ENCODE data around the gene RNLS. TPM values are rescaled to one million over a fixed set of nuclear protein-coding genes. Genes with fewer than 3 reads are reported as not detected.

RNLS gene
- total and polyA plus RNA-seq, 2 of the 4 experiments (the other 2 are of a cell fraction) = 4.5 to 7.0 TPM

DNA sequence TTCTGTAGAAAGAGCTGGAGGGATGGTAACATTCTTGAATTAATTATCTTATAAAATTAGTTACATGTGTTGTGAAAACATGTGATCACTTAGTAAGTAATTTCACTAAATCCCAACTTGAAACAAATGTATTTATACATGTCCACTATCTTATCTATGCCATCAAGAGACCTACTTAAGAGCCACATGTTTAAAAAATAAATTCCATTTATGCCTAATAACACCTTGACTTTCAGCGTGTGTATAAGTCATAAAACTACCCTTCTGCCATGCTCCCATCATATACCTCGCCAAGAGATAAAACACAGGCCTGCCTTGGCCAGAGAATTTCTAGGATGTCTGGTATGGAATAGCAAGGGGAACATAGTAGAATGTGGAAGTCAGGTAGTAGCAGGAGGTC lies 40.7 kb upstream of the RNLS start:
- H4K8ac ChIP-seq (ENCODE audit: low read depth in 2 of 2, low read length in 2 of 2) = no peak overlapping the region
- H3K4me1 ChIP-seq (ENCODE audit: control insufficient read depth, insufficient read depth, low read length) = no peaks in the 10 kb centered on the region
- H3K18ac ChIP-seq (ENCODE audit: low read depth, low read length) = no peak overlapping the region
- TF ChIP-seq, protein P1, sequence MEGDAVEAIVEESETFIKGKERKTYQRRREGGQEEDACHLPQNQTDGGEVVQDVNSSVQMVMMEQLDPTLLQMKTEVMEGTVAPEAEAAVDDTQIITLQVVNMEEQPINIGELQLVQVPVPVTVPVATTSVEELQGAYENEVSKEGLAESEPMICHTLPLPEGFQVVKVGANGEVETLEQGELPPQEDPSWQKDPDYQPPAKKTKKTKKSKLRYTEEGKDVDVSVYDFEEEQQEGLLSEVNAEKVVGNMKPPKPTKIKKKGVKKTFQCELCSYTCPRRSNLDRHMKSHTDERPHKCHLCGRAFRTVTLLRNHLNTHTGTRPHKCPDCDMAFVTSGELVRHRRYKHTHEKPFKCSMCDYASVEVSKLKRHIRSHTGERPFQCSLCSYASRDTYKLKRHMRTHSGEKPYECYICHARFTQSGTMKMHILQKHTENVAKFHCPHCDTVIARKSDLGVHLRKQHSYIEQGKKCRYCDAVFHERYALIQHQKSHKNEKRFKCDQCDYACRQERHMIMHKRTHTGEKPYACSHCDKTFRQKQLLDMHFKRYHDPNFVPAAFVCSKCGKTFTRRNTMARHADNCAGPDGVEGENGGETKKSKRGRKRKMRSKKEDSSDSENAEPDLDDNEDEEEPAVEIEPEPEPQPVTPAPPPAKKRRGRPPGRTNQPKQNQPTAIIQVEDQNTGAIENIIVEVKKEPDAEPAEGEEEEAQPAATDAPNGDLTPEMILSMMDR (conservative IDR thresholded peaks at IDR 0.05; ENCODE audit: low read depth, low read length) = no peak
- TF ChIP-seq NFE2L2 (IDR thresholded peaks at IDR 0.05; ENCODE audit: low read depth, low read length) = no peak
- no peak for TF ChIP-seq MAFK (IDR thresholded peaks at IDR 0.05; ENCODE audit: low read depth, low read length)
- TF ChIP-seq CEBPB (IDR thresholded peaks at IDR 0.05; ENCODE audit: low read depth, low read length) = no peak
- no peak for TF ChIP-seq FOS (IDR thresholded peaks at IDR 0.05; ENCODE audit: low read depth, low read length)
- TF ChIP-seq RAD21 (IDR thresholded peaks at IDR 0.05; ENCODE audit: low read length) = no peak
- no peak for TF ChIP-seq CHD1 (IDR thresholded peaks at IDR 0.05; ENCODE audit: low read depth, low read length)
- no peak for TF ChIP-seq RFX5 (IDR thresholded peaks at IDR 0.05; ENCODE audit: low read depth, low read length)
- no peak for TF ChIP-seq POLR2A (IDR thresholded peaks at IDR 0.05; ENCODE audit: low read depth, low read length)
- no peak for TF ChIP-seq RCOR1 (IDR thresholded peaks at IDR 0.05; ENCODE audit: insufficient replicate concordance, low read length)
- no peak for TF ChIP-seq MAZ (IDR thresholded peaks at IDR 0.05; ENCODE audit: borderline replicate concordance, low read depth, low read length)
- TF ChIP-seq MXI1 (IDR thresholded peaks at IDR 0.05; ENCODE audit: borderline replicate concordance, low read depth, low read length) = no peak
- no peak for TF ChIP-seq SMC3 (IDR thresholded peaks at IDR 0.05; ENCODE audit: low read depth, low read length)
- no peak overlapping the region for H2AK5ac ChIP-seq (ENCODE audit: low read depth, low read length)
- no peak for DNase-seq
- no peak overlapping the region for H2AFZ ChIP-seq (replicated peaks; ENCODE audit: low read length, poor library complexity)
- ChIA-PET CTCF (no interaction called here), POLR2A (ENCODE audit: unreplicated experiment) (no interaction called here)
- no peak overlapping the region for H4K91ac ChIP-seq (ENCODE audit: insufficient read depth, low read depth, low read length)
- no peak overlapping the region for H3K23ac ChIP-seq (ENCODE audit: low read depth, low read length)
- H3K9me1 ChIP-seq (ENCODE audit: insufficient read depth, low read length) = no peaks in the 10 kb centered on the region
- no peaks in the 10 kb centered on the region; the same call in 1 of the 2 replicates for H3K27me3 ChIP-seq (ENCODE audit: control insufficient read depth, insufficient read depth, low read length)
- no peak overlapping the region for H3K4me2 ChIP-seq (ENCODE audit: low read depth, low read length)
- H2BK5ac ChIP-seq (ENCODE audit: low read depth, low read length, poor library complexity, severe bottlenecking) = no peak overlapping the region
- no peak for ATAC-seq (ENCODE audit: low read depth)
- in situ Hi-C loops (cut with MboI; ENCODE audit: low sequenced_read_pairs) (no loop called here), intact Hi-C loops (cut with micrococcal nuclease) (no loop called here), dilution Hi-C loops (cut with HindIII; ENCODE audit: low sequenced_read_pairs, unreplicated experiment) (no loop called here)
- no peak overlapping the region for H3K56ac ChIP-seq (ENCODE audit: extremely low read depth, insufficient read depth, low read length)
- H2BK120ac ChIP-seq (ENCODE audit: low read depth, low read length) = no peak overlapping the region
- no peak overlapping the region for H3K4ac ChIP-seq (ENCODE audit: low read depth, low read length)
- H3K4me3 ChIP-seq (ENCODE audit: insufficient read depth, low read depth, low read length) = no peak overlapping the region
- no peak overlapping the region for H3K14ac ChIP-seq (replicated peaks; ENCODE audit: low read depth, low read length)
- H2BK15ac ChIP-seq (ENCODE audit: low read depth, low read length) = no peak overlapping the region
- BruUV-seq (replicated peaks) = no TSS peak
- no peak overlapping the region for H2BK20ac ChIP-seq (ENCODE audit: low read depth, low read length)
- H3K9ac ChIP-seq (ENCODE audit: low read depth, low read length) = no peak overlapping the region
- no peaks in the 10 kb centered on the region for H3K36me3 ChIP-seq (ENCODE audit: control insufficient read depth, insufficient read depth, low read length)
- H3K27ac ChIP-seq (ENCODE audit: insufficient read depth, low read length) = no peak overlapping the region
- H4K5ac ChIP-seq (ENCODE audit: low read depth, low read length) = no peak overlapping the region
- H2AK9ac ChIP-seq (replicated peaks; ENCODE audit: low read depth, low read length, poor library complexity) = no peak overlapping the region
- H3K79me1 ChIP-seq (ENCODE audit: low read depth in 1 of 2, low read length in 2 of 2) = no peaks in the 10 kb centered on the region
- no peaks in the 10 kb centered on the region for H4K20me1 ChIP-seq (ENCODE audit: insufficient read depth, low read length)
- H3K9me3 ChIP-seq (ENCODE audit: control insufficient read depth, insufficient read depth, low read length) = no peaks in the 10 kb centered on the region
- no CpG with 5 or more reads among the region's 2 CpGs for WGBS, 2 experiments (ENCODE audit: extremely low coverage in 2 of 2, insufficient read length in 1 of 2)

Data from IMR-90 (cell line).